T-helper 1 cell treated with Interleukin-12 subunit alpha and Interleukin-12 subunit beta and Interleukin-4 antibody, amounts not matched to agents 30 μg/mL and 1 μg/mL, for 36 hours (primary cell): ENCODE results near the gene ZNF397.

Experiments used
- H3K27ac Mint-ChIP-seq: one replicate; pipeline ENCODE4 v1.8.0; 2021; ENCODE audit warnings: mild to moderate bottlenecking, mixed read lengths
- H3K27me3 Mint-ChIP-seq: one replicate; pipeline ENCODE4 v1.8.0; 2021; ENCODE audit warnings: low read depth, mixed read lengths
- H3K36me3 Mint-ChIP-seq: one replicate; pipeline ENCODE4 v1.8.0; 2021; ENCODE audit warnings: low read depth, mixed read lengths
- H3K4me1 Mint-ChIP-seq: one replicate; pipeline ENCODE4 v1.8.0; 2021; ENCODE audit warnings: low read depth, mixed read lengths
- H3K4me3 Mint-ChIP-seq: one replicate; pipeline ENCODE4 v1.8.0; 2021; ENCODE audit warnings: mild to moderate bottlenecking, moderate library complexity, mixed read lengths
- H3K9me3 Mint-ChIP-seq: one replicate; pipeline ENCODE4 v1.8.0; 2021; ENCODE audit warnings: mixed read lengths

The ZNF397 gene

GRCh38 chr18:35231052-35231451, 9.8 kb upstream of the ZNF397 start:
- peaks cover 3% of the 10 kb centered on the region for H3K4me1 Mint-ChIP-seq
- H3K9me3 Mint-ChIP-seq = no peaks in the 10 kb centered on the region
- H3K27ac Mint-ChIP-seq = peak overlapping the region; percentile 6
- H3K4me3 Mint-ChIP-seq = peak overlapping the region; percentile 73
- no peaks in the 10 kb centered on the region for H3K36me3 Mint-ChIP-seq
- H3K27me3 Mint-ChIP-seq = peaks cover 3% of the 10 kb centered on the region

GRCh38 chr18:35236571-35237363, 4.1 kb upstream of the ZNF397 start:
- H3K9me3 Mint-ChIP-seq = no peaks in the 10 kb centered on the region

GRCh38 chr18:35239314-35239713, 1.5 kb upstream of the ZNF397 start:
- peaks cover 22% of the 10 kb centered on the region for H3K36me3 Mint-ChIP-seq
- no peaks in the 10 kb centered on the region for H3K27me3 Mint-ChIP-seq
- no peak overlapping the region for H3K27ac Mint-ChIP-seq
- peaks cover 6% of the 10 kb centered on the region for H3K4me1 Mint-ChIP-seq
- H3K4me3 Mint-ChIP-seq = no peak overlapping the region
- peaks cover 11% of the 10 kb centered on the region for H3K9me3 Mint-ChIP-seq

More at GRCh38 chr18:35236571-35237363, 4.1 kb upstream of the ZNF397 start:
- peaks cover 3% of the 10 kb centered on the region for H3K4me1 Mint-ChIP-seq
- H3K27ac Mint-ChIP-seq = no peak overlapping the region
- no peaks in the 10 kb centered on the region for H3K36me3 Mint-ChIP-seq
- H3K27me3 Mint-ChIP-seq = no peaks in the 10 kb centered on the region
- H3K4me3 Mint-ChIP-seq = no peak overlapping the region

GRCh38 chr18:35241448-35241804, 592 bp downstream of the ZNF397 start:
- peak overlapping the region; percentile 96 for H3K27ac Mint-ChIP-seq
- H3K4me1 Mint-ChIP-seq = peaks cover 6% of the 10 kb centered on the region
- H3K9me3 Mint-ChIP-seq = peaks cover 31% of the 10 kb centered on the region
- H3K4me3 Mint-ChIP-seq = peak overlapping the region; percentile 95
- peaks cover 43% of the 10 kb centered on the region for H3K36me3 Mint-ChIP-seq
- H3K27me3 Mint-ChIP-seq = no peaks in the 10 kb centered on the region

GRCh38 chr18:35242426-35242825, 1.6 kb downstream of the ZNF397 start:
- peaks cover 40% of the 10 kb centered on the region for H3K9me3 Mint-ChIP-seq
- no peak overlapping the region for H3K4me3 Mint-ChIP-seq
- H3K27ac Mint-ChIP-seq = no peak overlapping the region
- no peaks in the 10 kb centered on the region for H3K27me3 Mint-ChIP-seq
- H3K36me3 Mint-ChIP-seq = peaks cover 53% of the 10 kb centered on the region
- peaks cover 6% of the 10 kb centered on the region for H3K4me1 Mint-ChIP-seq

GRCh38 chr18:35244671-35245070, 3.8 kb downstream of the ZNF397 start:
- H3K27ac Mint-ChIP-seq = no peak overlapping the region
- H3K4me3 Mint-ChIP-seq = no peak overlapping the region
- peaks cover 70% of the 10 kb centered on the region for H3K36me3 Mint-ChIP-seq
- peaks cover 45% of the 10 kb centered on the region for H3K9me3 Mint-ChIP-seq
- peaks cover 6% of the 10 kb centered on the region for H3K4me1 Mint-ChIP-seq
- H3K27me3 Mint-ChIP-seq = no peaks in the 10 kb centered on the region

- peaks cover 82% of the 10 kb centered on the region for H3K36me3 Mint-ChIP-seq
- H3K4me3 Mint-ChIP-seq = no peak overlapping the region
- no peaks in the 10 kb centered on the region for H3K27me3 Mint-ChIP-seq
- peaks cover 56% of the 10 kb centered on the region for H3K9me3 Mint-ChIP-seq
- H3K4me1 Mint-ChIP-seq = peaks cover 6% of the 10 kb centered on the region
- no peak overlapping the region for H3K27ac Mint-ChIP-seq
Measured at GRCh38 chr18:35245719-35246317, 5.0 kb downstream of the ZNF397 start.

- no peak overlapping the region for H3K27ac Mint-ChIP-seq
- H3K9me3 Mint-ChIP-seq = peaks cover 64% of the 10 kb centered on the region
- peaks cover 2% of the 10 kb centered on the region for H3K4me1 Mint-ChIP-seq
- H3K4me3 Mint-ChIP-seq = no peak overlapping the region
- peaks cover 85% of the 10 kb centered on the region for H3K36me3 Mint-ChIP-seq
- H3K27me3 Mint-ChIP-seq = no peaks in the 10 kb centered on the region
Measured at GRCh38 chr18:35246831-35247230, 6.0 kb downstream of the ZNF397 start.

- Mint-ChIP-seq H3K9me3 (peaks cover 72% of the 10 kb centered on the region), H3K27me3 (no peaks in the 10 kb centered on the region), H3K4me1 (peaks cover under 1% of the 10 kb centered on the region), H3K27ac (no peak overlapping the region), H3K36me3 (peaks cover 87% of the 10 kb centered on the region), H3K4me3 (no peak overlapping the region)
Measured at GRCh38 chr18:35247412-35248249, 6.8 kb downstream of the ZNF397 start.

- Mint-ChIP-seq H3K27ac (no peak overlapping the region), H3K27me3 (no peaks in the 10 kb centered on the region), H3K9me3 (peaks cover 78% of the 10 kb centered on the region), H3K4me1 (no peaks in the 10 kb centered on the region), H3K36me3 (peaks cover 85% of the 10 kb centered on the region), H3K4me3 (no peak overlapping the region)
Measured at GRCh38 chr18:35248429-35248828, 7.6 kb downstream of the ZNF397 start.

- no peaks in the 10 kb centered on the region for H3K27me3 Mint-ChIP-seq
- no peak overlapping the region for H3K4me3 Mint-ChIP-seq
- peaks cover 62% of the 10 kb centered on the region for H3K9me3 Mint-ChIP-seq
- peaks cover 63% of the 10 kb centered on the region for H3K36me3 Mint-ChIP-seq
- no peaks in the 10 kb centered on the region for H3K4me1 Mint-ChIP-seq
- H3K27ac Mint-ChIP-seq = no peak overlapping the region
Measured at GRCh38 chr18:35252466-35252865, 11.6 kb downstream of the ZNF397 start.

- Mint-ChIP-seq H3K27ac (no peak overlapping the region), H3K27me3 (no peaks in the 10 kb centered on the region), H3K36me3 (peaks cover 56% of the 10 kb centered on the region), H3K4me3 (no peak overlapping the region), H3K4me1 (no peaks in the 10 kb centered on the region), H3K9me3 (peaks cover 66% of the 10 kb centered on the region)
Measured at GRCh38 chr18:35253655-35254287, 12.9 kb downstream of the ZNF397 start.

GRCh38 chr18:35256947-35257346, 16.1 kb downstream of the ZNF397 start:
- no peak overlapping the region for H3K4me3 Mint-ChIP-seq
- peaks cover 57% of the 10 kb centered on the region for H3K36me3 Mint-ChIP-seq
- peaks cover 53% of the 10 kb centered on the region for H3K9me3 Mint-ChIP-seq
- no peaks in the 10 kb centered on the region for H3K4me1 Mint-ChIP-seq
- no peak overlapping the region for H3K27ac Mint-ChIP-seq
- H3K27me3 Mint-ChIP-seq = no peaks in the 10 kb centered on the region

GRCh38 chr18:35264409-35264808, 23.6 kb downstream of the ZNF397 start:
- peaks cover 39% of the 10 kb centered on the region for H3K9me3 Mint-ChIP-seq
- peaks cover 16% of the 10 kb centered on the region for H3K4me1 Mint-ChIP-seq
- no peak overlapping the region for H3K4me3 Mint-ChIP-seq
- H3K27ac Mint-ChIP-seq = no peak overlapping the region
- H3K27me3 Mint-ChIP-seq = no peaks in the 10 kb centered on the region
- peaks cover 58% of the 10 kb centered on the region for H3K36me3 Mint-ChIP-seq
